ENCODE measurements around the gene CDKN2C.

CDKN2C gene

DNA sequence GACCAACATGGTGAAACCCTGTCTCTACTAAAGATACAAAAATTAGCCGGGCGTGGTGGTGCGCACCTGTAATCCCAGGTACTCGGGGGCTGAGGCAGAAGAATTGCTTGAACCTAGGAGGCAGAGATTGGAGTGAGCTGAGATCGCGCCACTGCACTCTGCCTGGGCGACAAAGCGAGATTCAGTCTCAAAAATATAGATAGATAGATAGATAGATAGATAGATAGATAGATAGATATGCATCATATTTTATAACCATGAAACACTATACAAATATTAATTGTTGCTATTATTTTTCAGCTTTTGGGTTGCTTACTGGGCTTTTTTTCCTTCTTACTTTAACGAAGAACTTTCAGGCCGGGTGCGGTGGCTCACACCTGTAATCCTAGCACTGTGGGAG lies 5.2 kb upstream of the CDKN2C start:
- DNase-seq (ENCODE audit: low spot score): no peak

DNA sequence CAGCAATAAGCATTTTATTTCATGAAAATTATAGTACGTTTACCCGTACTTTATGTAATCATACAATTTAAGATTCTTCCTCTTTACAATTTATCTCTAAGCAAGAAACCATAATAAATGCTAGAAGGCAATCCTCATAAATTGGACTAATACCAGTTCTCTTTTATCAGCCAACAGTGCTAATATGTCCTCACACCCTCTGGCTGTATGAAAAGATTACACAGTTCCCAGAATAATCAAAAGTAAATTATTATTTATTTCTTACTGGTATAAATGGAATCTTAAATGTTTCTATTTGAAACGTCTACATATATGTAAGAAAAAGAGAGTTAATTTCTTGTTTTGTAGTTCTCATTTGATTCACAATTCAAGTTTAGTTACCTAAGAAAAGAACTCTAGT lies 3.1 kb upstream of the CDKN2C start:
- no peak for DNase-seq (ENCODE audit: low spot score)

DNA sequence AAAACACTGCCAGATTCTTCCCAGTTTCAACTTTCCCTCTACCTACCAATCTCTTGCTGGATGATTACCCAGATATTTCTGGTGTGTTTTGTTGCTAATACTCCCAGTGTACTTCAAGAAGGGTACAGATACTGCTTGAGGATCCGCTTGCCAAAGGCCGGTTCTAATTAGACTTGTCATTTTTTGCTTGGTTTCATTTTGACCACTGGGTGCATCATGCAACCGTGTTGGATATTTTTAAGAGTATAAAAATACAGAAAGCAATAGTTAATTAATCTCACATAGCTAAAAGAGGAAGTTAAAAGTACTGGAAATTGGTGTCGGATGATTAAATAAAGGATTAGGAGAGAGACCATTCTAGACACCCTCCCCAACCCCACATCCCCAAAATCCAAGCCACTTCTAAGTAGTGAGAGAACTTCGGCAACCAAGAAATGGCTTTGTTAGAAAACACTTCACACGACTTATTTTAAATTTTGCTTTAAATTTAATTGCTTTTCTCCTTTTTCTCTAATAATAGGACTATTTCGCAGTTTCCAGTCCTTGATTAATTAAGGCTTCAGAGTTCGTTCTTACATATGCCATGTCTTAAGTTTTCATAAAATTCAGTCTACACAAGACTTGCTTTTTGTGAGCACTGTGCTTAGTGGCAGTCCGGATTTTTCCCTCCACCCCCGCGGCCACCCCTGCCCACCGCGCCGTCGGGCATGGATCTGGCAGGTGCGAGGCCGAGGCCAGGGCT lies 2.5 kb upstream of the CDKN2C start:
- no peak for DNase-seq (ENCODE audit: low spot score)

- peak; percentile 90 for DNase-seq (ENCODE audit: low spot score)
Observed at GRCh38 chr1:50968158-50968820, 1.8 kb upstream of the CDKN2C start.

DNA sequence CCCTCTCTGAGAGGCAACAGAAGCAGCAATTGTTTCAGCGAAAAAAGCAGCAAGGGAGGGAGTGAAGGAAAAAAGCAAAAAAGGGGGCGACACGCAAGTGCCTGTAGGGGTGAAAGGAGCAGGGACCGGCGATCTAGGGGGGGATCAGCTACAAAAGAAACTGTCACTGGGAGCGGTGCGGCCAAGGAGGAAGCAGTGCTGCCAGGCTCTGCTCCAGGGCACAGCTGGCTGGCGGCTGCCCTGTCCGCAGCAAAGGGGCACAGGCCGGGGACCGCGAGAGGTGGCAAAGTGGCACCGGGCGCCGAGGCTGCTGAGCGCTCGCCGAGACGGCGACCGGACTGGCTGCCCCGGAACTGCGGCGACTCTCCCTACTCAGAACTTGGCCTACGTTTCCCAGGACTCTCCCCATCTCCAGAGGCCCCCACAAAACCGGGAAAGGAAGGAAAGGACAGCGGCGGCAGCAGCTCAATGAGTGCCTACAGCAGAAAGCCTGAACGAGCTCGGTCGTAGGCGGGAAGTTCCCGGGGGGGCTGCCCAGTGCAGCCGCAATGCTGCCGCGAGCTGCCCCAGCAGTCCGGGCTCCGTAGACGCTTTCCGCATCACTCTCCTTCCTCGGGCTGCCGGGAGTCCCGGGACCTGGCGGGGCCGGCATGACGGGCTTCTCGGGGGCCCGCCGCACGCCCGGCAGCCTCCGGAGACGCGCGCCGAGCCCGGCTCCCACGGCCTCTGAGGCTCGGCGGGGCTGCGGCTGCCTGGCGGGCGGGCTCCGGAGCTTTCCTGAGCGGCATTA lies 1.0 kb upstream of the CDKN2C start:
- DNase-seq (ENCODE audit: low spot score): peak; percentile 30

GRCh38 chr1:50970509-50970887 lies 453 bp downstream of the CDKN2C start:
- no peak for DNase-seq (ENCODE audit: low spot score)

GRCh38 chr1:50970931-50971582 lies 1.0 kb downstream of the CDKN2C start:
- DNase-seq (ENCODE audit: low spot score): no peak

GRCh38 chr1:50971748-50972305 lies 1.8 kb downstream of the CDKN2C start:
- DNase-seq (ENCODE audit: low spot score): no peak

DNA sequence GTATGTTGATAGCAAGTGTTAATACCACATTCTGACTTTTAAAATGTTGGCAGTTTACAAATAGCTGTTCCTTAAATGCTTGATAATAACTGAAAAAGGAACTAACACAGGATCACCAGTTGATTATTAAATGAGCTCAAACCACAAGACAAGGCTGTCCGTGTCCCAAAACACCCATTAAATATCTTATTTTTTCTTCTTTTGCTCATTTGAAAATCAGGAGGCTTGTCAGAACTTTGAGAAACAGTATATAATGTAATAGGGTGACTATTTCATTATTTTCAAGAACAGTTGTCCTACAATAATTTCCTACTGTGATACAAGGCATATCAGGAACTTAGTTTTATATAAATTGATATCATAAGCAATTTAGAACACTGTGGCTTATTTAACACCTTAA lies 2.7 kb downstream of the CDKN2C start:
- no peak for DNase-seq (ENCODE audit: low spot score)

GRCh38 chr1:50973255-50973654 lies 3.2 kb downstream of the CDKN2C start:
- no peak for DNase-seq (ENCODE audit: low spot score)

- no peak for DNase-seq (ENCODE audit: low spot score)
Observed at GRCh38 chr1:50973875-50974617, 4.0 kb downstream of the CDKN2C start.

GRCh38 chr1:50974618-50974935 lies 4.5 kb downstream of the CDKN2C start:
- DNase-seq (ENCODE audit: low spot score): no peak

GRCh38 chr1:50975436-50975835 lies 5.4 kb downstream of the CDKN2C start:
- DNase-seq (ENCODE audit: low spot score): no peak

DNA sequence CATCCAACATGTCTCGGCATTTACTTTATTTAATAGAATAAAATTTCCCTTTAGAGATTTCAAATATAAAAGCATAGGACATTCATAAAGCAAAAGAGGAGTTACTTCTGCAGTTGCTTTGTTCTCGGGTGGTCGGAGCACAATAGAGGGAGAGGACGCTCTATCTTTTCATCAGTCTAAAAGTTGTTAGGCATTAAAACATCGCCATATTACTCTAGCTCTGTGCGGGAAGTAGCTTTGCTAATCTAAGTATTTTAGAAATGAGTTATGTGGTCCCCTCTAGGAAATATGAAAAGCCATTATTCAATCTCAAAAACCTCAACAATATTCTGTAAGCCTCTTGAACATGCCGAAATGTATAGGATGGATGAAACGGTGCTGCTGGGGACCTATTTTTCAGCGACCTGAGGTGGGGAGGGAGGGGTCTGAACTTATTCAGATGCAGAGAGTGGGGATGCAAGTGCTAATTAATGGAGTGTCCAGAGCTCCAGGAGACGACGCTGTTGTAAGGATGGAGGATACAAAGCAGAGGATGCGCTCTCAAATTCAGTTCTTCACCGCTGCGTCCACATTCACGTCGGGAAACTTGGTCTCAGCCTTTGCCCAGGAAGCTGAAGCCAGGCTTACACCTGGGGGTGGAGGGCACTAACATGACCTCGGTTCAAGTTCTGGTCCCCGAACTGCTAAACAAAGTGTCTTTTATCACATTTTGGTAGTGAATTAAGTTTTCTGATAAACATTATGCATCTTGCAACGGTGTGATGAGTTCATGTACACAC lies 6.3 kb downstream of the CDKN2C start:
- DNase-seq (ENCODE audit: low spot score): no peak

- no peak for DNase-seq (ENCODE audit: low spot score)
Observed at GRCh38 chr1:50976890-50977574, 7.0 kb downstream of the CDKN2C start.

- DNase-seq (ENCODE audit: low spot score): peak; percentile 41
Observed at GRCh38 chr1:50977575-50978143, 7.6 kb downstream of the CDKN2C start.

GRCh38 chr1:50978144-50978851 lies 8.3 kb downstream of the CDKN2C start:
- peak; percentile 80 for DNase-seq (ENCODE audit: low spot score)

GRCh38 chr1:50978852-50979781 lies 9.1 kb downstream of the CDKN2C start:
- peak; percentile 30 for DNase-seq (ENCODE audit: low spot score)
